Gastroesophageal sphincter (tissue), 4 donors: ENCODE data around the gene TMIE. TPM values are rescaled to one million over a fixed set of nuclear protein-coding genes. Genes with fewer than 3 reads are reported as not detected.
A peak's percentile ranks its signal among the peaks of the same experiment; 100 is the strongest.

ENCODE experiments used
- ATAC-seq: fragments of 150-250 bp; one replicate; pipeline ENCODE4 v1.9.1; 2016; ENCODE audit warnings: mild to moderate bottlenecking, moderate library complexity
- H3K27ac ChIP-seq, 4 donors: fragments of 200-600 bp; sonication (generic) in 3 of 4; 1 replicate in 3 of 4; 2 replicates in 1 of 4; pipeline ENCODE4 v1.5.1; 2016 to 2019
- H3K27me3 ChIP-seq: fragments of 200-600 bp; sonication (generic); one replicate; pipeline ENCODE4 v1.5.1; 2019
- H3K36me3 ChIP-seq, 2 donors: fragments of 200-600 bp; sonication (generic); one replicate each; pipeline ENCODE4 v1.5.1; 2019; ENCODE audit warnings: control low read depth in 1 of 2
- H3K4me1 ChIP-seq, 3 donors: fragments of 200-600 bp; sonication (generic); 1 replicate in 2 of 3; 2 replicates in 1 of 3; pipeline ENCODE4 v1.5.1; 2016 to 2019; ENCODE audit warnings: control low read depth in 2 of 3
- H3K4me3 ChIP-seq, 2 donors: fragments of 200-600 bp; sonication (generic); one replicate each; pipeline ENCODE4 v1.5.1; 2019; ENCODE audit warnings: mild to moderate bottlenecking in 1 of 2, moderate library complexity in 1 of 2
- H3K9me3 ChIP-seq, 3 donors: fragments of 200-600 bp; sonication (generic); one replicate each; pipeline ENCODE4 v1.5.1; 2017 to 2019; ENCODE audit warnings: control low read depth in 2 of 3
- CTCF ChIP-seq, 4 experiments: fragments of 200-600 bp in 2 of 4; fragments of 450-650 bp in 2 of 4; sonication (generic) in 1 of 4; IDR thresholded peaks; one replicate each; pipeline ENCODE4 v1.5.1; 2017 to 2019; ENCODE audit warnings: antibody characterized with exemption in 4 of 4, mild to moderate bottlenecking in 2 of 4, moderate library complexity in 2 of 4
- EP300 ChIP-seq: sonication (generic); formaldehyde crosslinking; IDR thresholded peaks from one replicate; pipeline ENCODE4 v1.6.1; 2017; ENCODE audit warnings: antibody characterized with exemption, mild to moderate bottlenecking
- POLR2A ChIP-seq, 2 donors: fragments of 450-650 bp; IDR thresholded peaks; one replicate each; pipeline ENCODE4 v1.6.1; 2017; ENCODE audit warnings: antibody characterized with exemption in 2 of 2, mild to moderate bottlenecking in 2 of 2, moderate library complexity in 1 of 2
- POLR2AphosphoS5 ChIP-seq: sonication (generic); formaldehyde crosslinking; IDR thresholded peaks from one replicate; pipeline ENCODE4 v1.6.1; 2017; ENCODE audit warnings: antibody characterized with exemption
- WGBS, 2 donors: methylation state at CpG; one replicate each; pipeline ENCODE4 v1.1.5; 2018; ENCODE audit warnings: low coverage in 1 of 2; 5-methylcytosine and 5-hydroxymethylcytosine counted together
- total RNA-seq, 4 donors: library from RNA; depleted of rRNA; stranded (reverse); fragments of >200 nt; gene quantifications; one replicate each; pipeline ENCODE4 v1.1.0, GENCODE V29; 2016

TMIE gene
- total RNA-seq, 4 donors from 2014 or later, result 0.15 to 1.4 (median 0.69) TPM; not detected in 1

DNA sequence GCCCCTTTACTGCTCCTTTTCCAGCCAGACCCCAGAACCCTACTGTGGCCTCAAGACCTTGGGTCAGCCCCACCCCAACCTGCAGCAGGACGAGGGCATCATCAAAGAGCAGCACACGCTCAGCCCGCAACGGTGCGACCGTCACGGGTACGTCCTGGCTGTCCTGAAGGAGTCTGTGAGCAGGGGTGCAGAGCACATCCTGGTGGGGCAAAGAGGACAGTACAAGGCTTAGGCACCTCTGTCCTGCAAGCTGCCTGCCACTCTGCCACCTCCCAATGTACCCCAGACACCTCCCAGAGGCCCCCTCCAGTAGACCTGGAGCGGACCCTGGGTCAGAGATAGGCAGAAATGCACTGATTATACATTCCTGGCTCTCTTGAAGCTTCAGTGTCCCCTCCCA lies 15.7 kb upstream of the TMIE start:
- Histone ChIP-seq H3K4me3 (no peak overlapping the region), H3K36me3 (peaks cover 0 to 72% of the 10 kb centered on the region in 2 donors), H3K27ac (no peak overlapping the region), H3K9me3 (no peaks in the 10 kb centered on the region), H3K27me3 (no peaks in the 10 kb centered on the region), H3K4me1 (peaks cover 0 to 10% (median 0%) of the 10 kb centered on the region in 3 donors)
- no peak for TF ChIP-seq CTCF (IDR thresholded peaks at IDR 0.05)
- TF ChIP-seq POLR2AphosphoS5, result no peak
- TF ChIP-seq EP300, result no peak
- WGBS, 2 donors, result 84% methylated on average over 5 of the region's 9 CpGs; no CpG with 5 or more reads in 1 of the 2 donors
- ATAC-seq, result no peak

DNA sequence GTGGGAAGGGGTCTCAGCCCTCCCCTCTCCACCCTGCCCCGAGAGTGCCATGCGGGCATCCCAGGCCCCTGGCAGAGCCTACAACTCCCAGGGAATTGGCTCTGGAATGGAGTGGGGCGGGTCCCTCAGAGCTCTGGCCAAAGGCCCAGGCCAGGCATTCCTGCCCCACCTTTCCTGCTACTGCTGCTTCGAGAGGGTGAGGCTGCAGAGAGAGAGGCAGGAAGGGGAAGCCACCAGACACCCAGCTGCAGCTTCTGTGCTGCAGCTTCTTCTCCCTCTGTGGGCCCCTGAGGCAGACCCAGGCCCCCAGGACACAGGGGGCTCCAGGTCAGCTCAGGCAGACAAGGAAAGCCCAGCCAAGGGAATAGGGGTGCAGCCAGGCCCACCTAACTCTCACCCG lies 10.4 kb upstream of the TMIE start:
- Histone ChIP-seq H3K27ac (no peak overlapping the region), H3K4me3 (no peak overlapping the region), H3K27me3 (no peaks in the 10 kb centered on the region), H3K4me1 (peaks cover 0 to 62% (median 29%) of the 10 kb centered on the region in 3 donors), H3K36me3 (peaks cover 0 to 28% of the 10 kb centered on the region in 2 donors), H3K9me3 (no peaks in the 10 kb centered on the region)
- no peak for TF ChIP-seq CTCF (IDR thresholded peaks at IDR 0.05)
- TF ChIP-seq POLR2AphosphoS5, result no peak
- TF ChIP-seq POLR2A (IDR thresholded peaks at IDR 0.05), result no peak
- no peak for TF ChIP-seq EP300
- ATAC-seq, result no peak
- WGBS, 2 donors, result no CpG with 5 or more reads among the region's 5 CpGs

DNA sequence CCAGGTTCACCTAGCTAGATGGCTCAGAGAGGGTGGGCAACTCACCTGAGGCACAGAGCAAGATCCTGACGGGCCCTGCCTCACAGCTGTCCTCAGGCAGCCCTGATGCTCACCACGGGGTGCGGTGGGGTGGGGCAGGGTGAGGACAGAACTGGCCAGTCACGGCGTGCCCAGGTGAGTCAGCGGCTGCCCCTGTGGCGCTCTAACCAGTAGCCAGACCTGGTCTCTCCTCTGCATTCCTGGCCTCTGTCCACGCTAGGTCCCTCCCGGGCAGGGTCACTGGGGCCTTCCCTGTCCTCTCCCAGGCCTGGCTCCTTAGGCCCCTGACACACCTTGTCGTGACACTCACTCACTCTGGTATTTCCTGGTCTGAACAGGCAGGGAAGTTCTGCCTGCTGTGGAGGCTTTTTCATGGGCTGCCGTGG lies 8.6 kb upstream of the TMIE start:
- H3K9me3 ChIP-seq, result no peaks in the 10 kb centered on the region
- no peaks in the 10 kb centered on the region for H3K27me3 ChIP-seq
- peak overlapping the region in 2 of 4 donors; percentile 74 to 82 for H3K27ac ChIP-seq
- peak overlapping the region; percentile 67 to 68 for H3K4me3 ChIP-seq
- 50 to 80% methylated on average over 1 to 2 of the region's 11 CpGs for WGBS, 2 donors
- H3K4me1 ChIP-seq, result peaks cover 0 to 79% (median 39%) of the 10 kb centered on the region in 3 donors
- no peak for TF ChIP-seq POLR2AphosphoS5
- ATAC-seq, result no peak
- H3K36me3 ChIP-seq, result peaks cover 0 to 10% of the 10 kb centered on the region in 2 donors

DNA sequence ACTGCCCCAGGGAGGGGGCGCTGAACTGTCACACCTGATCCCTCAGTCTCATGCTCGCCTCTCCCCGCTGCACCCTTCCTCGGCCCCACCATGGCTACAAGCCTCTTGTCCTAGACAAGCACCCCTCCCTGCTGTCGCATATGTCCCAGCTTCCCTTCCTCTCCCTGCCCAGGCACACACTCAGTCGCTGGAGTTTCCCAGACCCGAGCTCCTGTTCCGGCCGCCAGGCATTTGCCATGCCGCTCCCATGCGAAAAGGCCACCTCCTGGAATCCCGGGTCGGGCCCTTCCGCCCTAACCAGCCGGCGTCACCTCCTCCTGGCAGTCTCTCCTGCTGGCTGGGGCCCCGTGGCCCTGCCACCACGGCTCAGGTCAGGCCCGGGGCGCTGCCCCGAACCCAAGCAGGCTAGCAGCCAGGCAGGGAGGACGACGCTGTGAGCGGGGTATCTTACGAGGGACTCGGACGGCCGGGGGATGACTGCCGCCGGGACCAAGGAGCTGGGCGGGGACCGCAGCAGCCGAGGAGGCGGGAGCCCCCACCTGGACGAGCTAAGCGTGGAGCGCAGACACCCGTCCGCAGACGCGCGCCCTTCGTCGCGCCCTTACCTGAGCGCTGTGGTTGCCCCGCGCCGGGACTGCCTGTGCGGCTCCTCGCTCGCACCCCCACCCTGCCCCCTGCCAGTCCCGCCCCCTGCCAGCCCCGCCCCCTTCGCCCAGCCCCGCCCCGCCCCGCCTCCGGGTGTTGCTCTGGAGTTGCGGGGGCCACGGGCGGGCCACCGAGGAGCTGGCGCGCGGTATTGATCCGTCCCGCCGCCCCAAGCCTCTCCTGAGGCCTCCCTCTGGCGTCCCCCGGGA lies 7.9 kb upstream of the TMIE start, which contains the start of gene ALS2CL:
TSS of gene ALS2CL (minus strand) at position 642 of the 854 bp plus-strand sequence. CDS start 4,239 bp downstream, outside the sequence.
- Histone ChIP-seq H3K27me3 (no peaks in the 10 kb centered on the region), H3K27ac (peak within 1 kb of the TSS in 3 of 4 donors; percentile 74 to 83 (median 82)), H3K9me3 (no peaks in the 10 kb centered on the region), H3K4me1 (peaks cover 0 to 80% (median 39%) of the 10 kb centered on the region in 3 donors), H3K4me3 (peak within 1 kb of the TSS; percentile 67 to 68), H3K36me3 (peaks cover 0 to 4% of the 10 kb centered on the region in 2 donors)
- ATAC-seq, result peak; percentile 59
- 7 to 19% methylated on average over 5 to 12 of the region's 71 CpGs for WGBS, 2 donors
- peak in 1 of 2 donors; percentile 7 for TF ChIP-seq POLR2A (IDR thresholded peaks at IDR 0.05)
- TF ChIP-seq POLR2AphosphoS5, result no peak

DNA sequence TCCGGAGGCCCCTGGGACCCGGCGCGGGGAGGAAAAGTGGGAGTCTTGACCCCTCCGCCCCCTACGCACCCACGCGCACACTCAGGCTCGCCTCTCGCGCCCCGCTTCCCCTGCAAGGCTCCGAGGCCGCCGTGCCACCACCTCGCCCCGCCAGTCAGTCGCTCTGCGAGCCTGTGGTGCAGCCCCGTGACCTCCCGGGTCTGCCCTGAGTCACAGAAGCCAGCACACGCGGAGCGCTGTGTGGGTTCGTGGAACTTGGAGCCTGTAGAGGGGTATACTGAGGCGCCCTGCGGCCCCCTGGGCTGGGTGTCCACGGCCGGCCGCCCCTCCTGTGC lies 7.3 kb upstream of the TMIE start:
- WGBS, 2 donors, result no CpG with 5 or more reads among the region's 30 CpGs
- Histone ChIP-seq H3K27me3 (no peaks in the 10 kb centered on the region), H3K27ac (peak overlapping the region in 3 of 4 donors; percentile 74 to 83 (median 82)), H3K4me1 (peaks cover 0 to 80% (median 39%) of the 10 kb centered on the region in 3 donors), H3K4me3 (peak overlapping the region; percentile 67 to 68), H3K9me3 (no peaks in the 10 kb centered on the region), H3K36me3 (no peaks in the 10 kb centered on the region)
- TF ChIP-seq POLR2A (IDR thresholded peaks at IDR 0.05), result no peak
- TF ChIP-seq CTCF (IDR thresholded peaks at IDR 0.05), result no peak
- TF ChIP-seq EP300, result no peak
- no peak for TF ChIP-seq POLR2AphosphoS5
- ATAC-seq, result peak; percentile 20

DNA sequence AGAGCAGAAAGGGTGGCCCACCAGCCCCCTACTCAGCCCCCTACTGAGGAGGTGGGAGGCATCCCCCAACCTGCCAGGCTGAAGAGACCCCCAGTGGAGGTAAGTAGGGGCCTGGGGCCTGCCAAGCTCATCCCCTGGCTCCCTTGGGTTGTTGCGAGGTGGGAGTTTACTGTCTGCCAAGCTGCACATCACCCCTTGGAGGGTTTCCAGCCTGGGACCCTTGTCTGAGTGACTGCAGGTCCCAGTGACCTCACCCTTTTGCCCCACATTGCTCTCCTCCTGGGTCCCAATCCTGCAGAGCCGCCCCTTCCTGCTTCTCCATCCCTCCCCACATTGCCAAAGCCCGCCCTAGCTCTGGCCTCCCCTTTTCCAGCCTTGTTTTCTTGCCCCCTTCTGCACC lies 6.7 kb upstream of the TMIE start:
- TF ChIP-seq POLR2A (IDR thresholded peaks at IDR 0.05), result no peak
- TF ChIP-seq CTCF (IDR thresholded peaks at IDR 0.05), result no peak
- TF ChIP-seq POLR2AphosphoS5, result no peak
- no peak for TF ChIP-seq EP300
- WGBS, 2 donors, result 90% methylated on average over 2 to 3 of the region's 3 CpGs
- Histone ChIP-seq H3K9me3 (no peaks in the 10 kb centered on the region), H3K36me3 (no peaks in the 10 kb centered on the region), H3K27ac (peak overlapping the region in 3 of 4 donors; percentile 74 to 83 (median 82)), H3K4me1 (peaks cover 0 to 85% (median 42%) of the 10 kb centered on the region in 3 donors), H3K27me3 (no peaks in the 10 kb centered on the region), H3K4me3 (no peak overlapping the region)
- ATAC-seq, result no peak
